Keratinocyte (primary cell): ENCODE results near the gene ULK4. TPM values are rescaled to one million over a fixed set of nuclear protein-coding genes. Genes with fewer than 3 reads are reported as not detected.

ENCODE experiments used
- DNase-seq: peaks from one replicate; pipeline ENCODE4 v3.0.0-alpha.2; 2011; ENCODE audit warnings: low read depth, missing footprints, low spot score
- FAIRE-seq: peaks from 2 replicates; lab custom pipeline; 2011; peaks lifted over from hg19 to GRCh38; lab: Jason Lieb, UNC
- H2AFZ ChIP-seq: 2 replicates; pipeline ENCODE4 v1.6.0; 2012; ENCODE audit warnings: low read length, control low read depth, inconsistent platforms; ENCODE audit not compliant: control insufficient read depth
- H3K27ac ChIP-seq: 2 replicates; pipeline ENCODE4 v1.5.1; 2011; ENCODE audit warnings: low read length; ENCODE audit not compliant: control insufficient read depth, insufficient read depth
- H3K27me3 ChIP-seq: 3 replicates; pipeline ENCODE4 v1.6.0; 2011; ENCODE audit warnings: low read length; ENCODE audit not compliant: control insufficient read depth, insufficient read depth; ENCODE audit errors: extremely low read depth
- H3K36me3 ChIP-seq, 2 experiments: 2 replicates in 1 of 2; 3 replicates in 1 of 2; pipeline ENCODE4 v1.5.1; 2011; ENCODE audit warnings: low read length in 2 of 2, mild to moderate bottlenecking in 1 of 2; ENCODE audit not compliant: control insufficient read depth in 2 of 2, insufficient read depth in 2 of 2; ENCODE audit errors: extremely low read depth in 1 of 2
- H3K4me1 ChIP-seq: 3 replicates; pipeline ENCODE4 v1.5.1; 2011; ENCODE audit warnings: low read length; ENCODE audit not compliant: control insufficient read depth, insufficient read depth; ENCODE audit errors: extremely low read depth
- H3K4me2 ChIP-seq: 3 replicates; pipeline ENCODE4 v1.6.0; 2011; ENCODE audit warnings: low read depth, low read length; ENCODE audit not compliant: control insufficient read depth, insufficient read depth; ENCODE audit errors: extremely low read depth
- H3K4me3 ChIP-seq, 3 experiments: fragments of 200-600 bp in 1 of 3; sonication (generic) in 1 of 3; 2 replicates in 2 of 3; 3 replicates in 1 of 3; pipeline ENCODE4 v1.5.1; 2011 to 2016; ENCODE audit warnings: low read length in 3 of 3, mild to moderate bottlenecking in 3 of 3, control low read depth in 2 of 3, inconsistent platforms in 1 of 3, low read depth in 1 of 3, mixed read lengths in 1 of 3, mixed run types in 1 of 3, moderate library complexity in 1 of 3; ENCODE audit not compliant: control insufficient read depth in 2 of 3, insufficient read depth in 2 of 3; ENCODE audit errors: extremely low read depth in 1 of 3
- H3K79me2 ChIP-seq: 2 replicates; pipeline ENCODE4 v1.6.0; 2012; ENCODE audit warnings: low read length; ENCODE audit not compliant: control insufficient read depth, insufficient read depth
- H3K9ac ChIP-seq: 3 replicates; pipeline ENCODE4 v1.6.0; 2011; ENCODE audit warnings: low read length; ENCODE audit not compliant: control insufficient read depth, insufficient read depth; ENCODE audit errors: extremely low read depth
- H3K9me1 ChIP-seq: 3 replicates; pipeline ENCODE4 v1.6.0; 2011; ENCODE audit warnings: low read length; ENCODE audit not compliant: control insufficient read depth, insufficient read depth; ENCODE audit errors: extremely low read depth
- H3K9me3 ChIP-seq: 2 replicates; pipeline ENCODE4 v1.5.1; 2012; ENCODE audit warnings: low read depth, low read length; ENCODE audit not compliant: control insufficient read depth
- H4K20me1 ChIP-seq: 3 replicates; pipeline ENCODE4 v1.6.0; 2011; ENCODE audit warnings: low read length; ENCODE audit not compliant: control insufficient read depth, insufficient read depth; ENCODE audit errors: extremely low read depth
- EZH2 ChIP-seq: IDR thresholded peaks from one replicate; pipeline ENCODE4 v1.6.1; 2012; ENCODE audit warnings: inconsistent platforms, mild to moderate bottlenecking, low read length, moderate library complexity
- dilution Hi-C: fragments of 300-500 bp; cut with MboI; formaldehyde crosslinking; loops from one replicate; pipeline ENCODE4 v1.7.0; 2020; ENCODE audit warnings: low sequenced_read_pairs; ENCODE audit not compliant: extremely low pct_ligation_motif_present
- polyA plus RNA-seq, 5 experiments: library from polyadenylated mRNA; depleted of rRNA in 3 of 5; stranded (reverse) in 3 of 5; stranded (forward) in 1 of 5; unstranded in 1 of 5; fragments of >200 nt; gene quantifications; 1 replicate in 1 of 5; 2 replicates in 3 of 5; 3 replicates in 1 of 5; pipeline versions ENCODE4 v1.2.1 to v1.2.3, GENCODE V29; 2011 to 2012; ENCODE audit warnings: missing spikeins in 2 of 5, low read depth in 1 of 5, low replicate concordance in 1 of 5
- TF ChIP-seq, protein P1 (sequence below), 3 experiments: IDR thresholded peaks in 1 of 3; conservative IDR thresholded peaks in 1 of 3; optimal IDR thresholded peaks in 1 of 3; 2 replicates in 2 of 3; 3 replicates in 1 of 3; pipeline versions ENCODE3 to v1.5.1; 2011; ENCODE audit warnings: low read length in 3 of 3, mild to moderate bottlenecking in 3 of 3, moderate library complexity in 2 of 3, control low read depth in 1 of 3, inconsistent platforms in 1 of 3; ENCODE audit not compliant: insufficient read depth in 2 of 3; ENCODE audit errors: extremely low read depth in 1 of 3

Gene ULK4
- polyA plus RNA-seq, 1 donor (not counting 4 experiments of a cell fraction or from before 2014, with no cell fraction given), result 6.1 TPM

DNA sequence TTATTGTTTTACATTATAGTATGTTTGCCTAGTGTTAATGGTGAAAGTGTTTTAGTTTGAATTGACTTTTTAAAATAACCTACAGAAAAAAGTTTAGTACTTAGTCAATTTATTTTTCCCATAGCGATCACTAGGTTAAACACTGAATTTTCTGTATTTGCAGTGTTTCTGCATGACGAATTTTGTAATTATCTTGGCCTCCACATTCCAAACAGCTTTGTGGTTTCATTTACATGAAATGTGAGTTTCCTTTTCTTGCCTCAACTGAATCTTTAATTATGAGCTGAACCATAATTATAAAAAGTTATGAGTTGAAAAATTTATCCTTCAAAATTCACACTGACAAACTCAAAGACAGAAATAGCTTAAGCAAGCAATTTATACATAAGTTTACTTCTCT lies 527.1 kb downstream of the ULK4 start:
- H3K9ac ChIP-seq, result no peak overlapping the region
- H4K20me1 ChIP-seq, result no peaks in the 10 kb centered on the region
- dilution Hi-C loops, result no loop called here
- H2AFZ ChIP-seq, result no peak overlapping the region
- H3K4me3 ChIP-seq, result no peak overlapping the region
- H3K79me2 ChIP-seq, result no peaks in the 10 kb centered on the region
- TF ChIP-seq EZH2, result no peak
- TF ChIP-seq, protein P1, sequence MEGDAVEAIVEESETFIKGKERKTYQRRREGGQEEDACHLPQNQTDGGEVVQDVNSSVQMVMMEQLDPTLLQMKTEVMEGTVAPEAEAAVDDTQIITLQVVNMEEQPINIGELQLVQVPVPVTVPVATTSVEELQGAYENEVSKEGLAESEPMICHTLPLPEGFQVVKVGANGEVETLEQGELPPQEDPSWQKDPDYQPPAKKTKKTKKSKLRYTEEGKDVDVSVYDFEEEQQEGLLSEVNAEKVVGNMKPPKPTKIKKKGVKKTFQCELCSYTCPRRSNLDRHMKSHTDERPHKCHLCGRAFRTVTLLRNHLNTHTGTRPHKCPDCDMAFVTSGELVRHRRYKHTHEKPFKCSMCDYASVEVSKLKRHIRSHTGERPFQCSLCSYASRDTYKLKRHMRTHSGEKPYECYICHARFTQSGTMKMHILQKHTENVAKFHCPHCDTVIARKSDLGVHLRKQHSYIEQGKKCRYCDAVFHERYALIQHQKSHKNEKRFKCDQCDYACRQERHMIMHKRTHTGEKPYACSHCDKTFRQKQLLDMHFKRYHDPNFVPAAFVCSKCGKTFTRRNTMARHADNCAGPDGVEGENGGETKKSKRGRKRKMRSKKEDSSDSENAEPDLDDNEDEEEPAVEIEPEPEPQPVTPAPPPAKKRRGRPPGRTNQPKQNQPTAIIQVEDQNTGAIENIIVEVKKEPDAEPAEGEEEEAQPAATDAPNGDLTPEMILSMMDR (optimal IDR thresholded peaks at IDR 0.05 in 1 of 3, IDR thresholded peaks at IDR 0.05 in 1 of 3, conservative IDR thresholded peaks at IDR 0.05 in 1 of 3; ENCODE audit: extremely low read depth in 1 of 3, insufficient read depth in 2 of 3, low read length in 3 of 3), result no peak
- no peaks in the 10 kb centered on the region for H3K4me1 ChIP-seq
- DNase-seq (no peak), FAIRE-seq (no peak)
- H3K27ac ChIP-seq, result no peak overlapping the region
- no peaks in the 10 kb centered on the region for H3K9me3 ChIP-seq
- no peak overlapping the region for H3K4me2 ChIP-seq
- no peaks in the 10 kb centered on the region for H3K27me3 ChIP-seq
- no peaks in the 10 kb centered on the region for H3K36me3 ChIP-seq
- H3K9me1 ChIP-seq, result no peaks in the 10 kb centered on the region

DNA sequence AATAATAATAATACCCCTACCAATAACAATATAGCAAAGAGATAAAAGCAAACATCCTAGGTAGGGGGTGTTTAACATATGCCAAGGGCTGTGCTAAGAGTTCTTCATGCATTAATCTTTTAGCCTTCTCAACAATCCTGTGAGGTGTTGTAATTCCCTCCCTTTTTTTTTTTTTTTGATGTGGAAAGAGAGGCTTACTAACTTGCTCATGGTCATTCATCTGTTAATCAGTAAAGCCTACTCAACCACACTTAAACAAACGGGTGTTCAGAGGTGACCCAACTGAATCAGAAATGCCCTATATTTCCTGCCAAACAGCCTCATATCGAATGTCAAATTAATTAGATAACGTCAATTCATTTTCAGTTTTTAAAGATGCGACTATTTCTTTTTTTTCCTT lies 530.5 kb downstream of the ULK4 start:
- DNase-seq (no peak), FAIRE-seq (no peak)
- H3K9me1 ChIP-seq, result no peaks in the 10 kb centered on the region
- H2AFZ ChIP-seq, result no peak overlapping the region
- H4K20me1 ChIP-seq, result no peaks in the 10 kb centered on the region
- H3K79me2 ChIP-seq, result no peaks in the 10 kb centered on the region
- H3K9me3 ChIP-seq, result no peaks in the 10 kb centered on the region
- dilution Hi-C loops, result no loop called here
- H3K4me1 ChIP-seq, result no peaks in the 10 kb centered on the region
- H3K4me3 ChIP-seq, result no peak overlapping the region
- H3K9ac ChIP-seq, result no peak overlapping the region
- H3K27me3 ChIP-seq, result no peaks in the 10 kb centered on the region
- TF ChIP-seq, protein P1 (optimal IDR thresholded peaks at IDR 0.05 in 1 of 3, IDR thresholded peaks at IDR 0.05 in 1 of 3, conservative IDR thresholded peaks at IDR 0.05 in 1 of 3; ENCODE audit: extremely low read depth in 1 of 3, insufficient read depth in 2 of 3, low read length in 3 of 3), result no peak
- TF ChIP-seq EZH2, result no peak
- no peak overlapping the region for H3K27ac ChIP-seq
- H3K4me2 ChIP-seq, result no peak overlapping the region
- H3K36me3 ChIP-seq, result no peaks in the 10 kb centered on the region
